GM21423 (cell line): ENCODE data around the gene MPPED1.

Experiments used
- ATAC-seq: cut with Tn5 transposase; IDR thresholded peaks from one replicate; pipeline ENCODE4 v1.9.1; 2021; ENCODE audit warnings: mild to moderate bottlenecking, moderate library complexity; ENCODE audit not compliant: unreplicated experiment

Gene MPPED1

GRCh38 chr22:43535741-43536140 is 123.9 kb downstream of the MPPED1 start:
- ATAC-seq, result no peak

- no peak for ATAC-seq
These were observed 125.3 kb downstream of the MPPED1 start for GRCh38 chr22:43537019-43537585.

DNA sequence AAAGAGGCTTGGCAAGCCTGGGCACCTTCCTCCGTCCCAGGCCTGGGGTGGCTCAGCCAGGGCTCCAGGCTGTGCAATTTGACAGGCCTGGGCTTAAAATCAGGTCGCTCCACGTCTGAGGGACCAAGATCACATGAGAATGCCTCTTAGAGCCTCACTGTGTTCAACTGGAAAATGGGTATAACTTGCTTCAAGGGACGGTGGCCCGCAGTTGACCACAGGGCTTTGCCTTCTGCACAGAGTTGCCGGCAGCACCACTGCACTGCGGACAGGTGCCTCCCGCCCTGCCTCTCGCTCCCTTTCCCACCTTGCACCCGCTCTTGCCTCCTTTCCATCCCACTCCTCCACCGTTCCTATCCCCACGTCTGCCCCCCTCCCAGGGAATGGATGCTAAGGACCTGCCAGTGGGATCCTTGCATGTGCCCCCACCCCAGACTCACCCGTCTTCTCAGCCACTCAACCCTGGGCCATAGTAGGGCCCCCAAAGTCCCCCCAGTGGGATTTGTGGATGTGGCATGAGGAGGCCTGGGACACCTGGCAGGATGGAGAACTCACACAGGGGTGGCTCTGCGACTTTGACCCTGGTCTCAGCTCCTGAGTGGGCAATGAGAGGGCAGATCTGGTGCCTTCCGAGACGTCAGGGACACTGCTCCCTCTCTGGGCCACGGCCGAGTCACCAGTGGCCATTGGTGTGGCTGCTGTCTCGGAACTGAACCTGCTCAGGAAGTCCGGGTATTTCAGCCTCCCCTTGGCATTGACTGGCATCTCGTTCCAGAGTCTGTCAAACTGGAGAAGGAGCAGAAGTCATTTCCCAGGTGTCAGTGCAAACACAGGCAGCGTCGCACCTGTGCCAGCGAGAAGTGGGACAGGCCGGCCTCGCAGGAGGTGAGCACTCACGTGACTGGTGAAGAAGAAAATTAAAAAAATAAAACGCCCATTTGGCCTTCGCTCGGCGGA is 128.0 kb downstream of the MPPED1 start:
- ATAC-seq, result no peak

- ATAC-seq, result no peak
These were observed 128.7 kb downstream of the MPPED1 start for GRCh38 chr22:43540529-43540923.

DNA sequence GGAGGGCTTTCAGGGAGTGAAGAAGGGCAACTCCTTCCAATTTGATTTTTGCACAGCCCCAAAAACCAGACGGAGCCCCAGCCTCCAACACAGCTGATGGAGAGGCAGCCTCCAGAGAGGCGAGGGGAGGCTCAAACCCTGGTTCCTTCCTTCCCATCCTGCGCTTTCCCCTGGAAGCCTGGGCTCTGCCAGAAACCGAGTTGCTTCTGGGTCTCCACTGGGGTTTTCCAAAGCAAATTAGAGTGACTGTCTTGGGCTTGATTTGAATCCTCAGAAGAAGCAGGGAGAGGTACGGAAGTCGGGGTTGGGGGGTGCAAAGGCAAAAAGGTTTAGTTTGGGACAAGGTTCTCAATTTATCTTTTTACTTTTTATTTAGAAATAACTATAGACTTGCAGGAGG is 129.2 kb downstream of the MPPED1 start:
- ATAC-seq, result no peak

- ATAC-seq, result no peak
These were observed 129.9 kb downstream of the MPPED1 start for GRCh38 chr22:43541462-43542407.

GRCh38 chr22:43542681-43543521 is 131.1 kb downstream of the MPPED1 start:
- no peak for ATAC-seq

DNA sequence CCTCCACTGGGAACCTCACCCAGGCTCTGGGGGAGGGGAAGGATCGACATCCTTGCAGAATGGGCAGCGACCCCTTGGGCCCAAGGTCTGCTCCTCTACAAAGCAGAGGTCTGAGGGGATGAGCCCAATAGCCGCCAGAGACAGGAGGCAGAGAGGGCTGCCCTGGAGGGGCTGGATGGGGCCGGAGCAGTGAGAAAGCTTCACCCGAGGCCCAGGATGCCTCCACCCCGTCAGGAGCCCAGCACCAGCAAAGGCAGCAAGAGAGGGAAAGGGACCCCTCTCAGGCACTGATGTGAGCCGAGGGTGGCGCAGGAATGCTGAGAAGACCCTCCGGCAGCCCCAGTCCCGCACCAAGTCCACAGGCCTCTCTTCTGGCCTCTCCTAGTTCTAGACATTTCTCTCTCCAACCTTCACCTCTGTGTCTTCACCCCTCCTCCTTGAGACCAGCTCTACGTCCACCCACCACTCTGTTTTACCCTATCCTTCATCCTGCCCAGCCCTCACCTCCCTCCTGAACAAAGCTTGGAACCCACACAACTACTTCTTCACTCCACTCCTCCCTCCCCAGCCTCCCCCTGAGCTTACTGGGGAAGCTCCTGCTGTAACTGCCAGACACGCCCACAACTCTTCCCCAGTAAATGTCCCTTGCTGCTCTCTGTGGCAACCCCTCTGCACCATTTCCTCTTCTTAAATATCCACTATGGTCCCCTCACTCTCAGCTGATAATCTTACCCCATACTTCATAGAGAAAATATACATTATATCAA is 131.9 kb downstream of the MPPED1 start:
- ATAC-seq, result no peak

GRCh38 chr22:43544289-43544673 is 132.5 kb downstream of the MPPED1 start:
- no peak for ATAC-seq

- no peak for ATAC-seq
These were observed 134.4 kb downstream of the MPPED1 start for GRCh38 chr22:43546186-43546585.

- ATAC-seq, result no peak
These were observed 138.3 kb downstream of the MPPED1 start for GRCh38 chr22:43550024-43550620.

GRCh38 chr22:43550672-43551071 is 138.9 kb downstream of the MPPED1 start:
- no peak for ATAC-seq

GRCh38 chr22:43553451-43554258 is 141.8 kb downstream of the MPPED1 start:
- ATAC-seq, result no peak

DNA sequence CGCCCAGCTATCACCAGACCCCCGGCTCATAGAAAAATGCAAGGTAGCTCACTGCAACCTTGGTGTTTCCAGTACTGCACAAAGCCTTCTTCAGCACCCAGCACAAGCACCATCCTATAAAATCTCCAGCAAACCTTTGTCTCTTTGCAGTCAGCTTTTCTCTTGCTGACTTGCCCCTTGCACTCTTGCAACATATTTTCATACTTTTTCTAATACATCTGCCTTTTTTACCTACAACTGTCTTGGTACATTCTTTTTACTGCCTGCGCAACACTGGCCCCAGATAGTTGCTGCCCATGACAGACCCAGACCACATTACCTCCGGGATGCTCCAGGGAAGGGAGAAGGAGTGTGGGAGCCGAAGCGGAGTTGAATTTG is 142.4 kb downstream of the MPPED1 start:
- ATAC-seq, result no peak

GRCh38 chr22:43554694-43555365 is 143.0 kb downstream of the MPPED1 start:
- no peak for ATAC-seq

GRCh38 chr22:43555561-43556515 is 144.0 kb downstream of the MPPED1 start:
- ATAC-seq, result no peak
